Dedifferentiated amniotic fluid mesenchymal stem cell (primary cell): Measurements from ENCODE around the gene ERCC6L2.
A peak's percentile ranks its signal among the peaks of the same experiment; 100 is the strongest.

Experiments used
- DNase-seq: peaks from one replicate; pipeline ENCODE4 v3.0.0-alpha.2; 2016; ENCODE audit errors: extremely low spot score

The ERCC6L2 gene

GRCh38 chr9:95870352-95870751, 5.1 kb upstream of the ERCC6L2 start:
- DNase-seq = no peak

- DNase-seq = no peak
Observed at GRCh38 chr9:95870906-95871305, 4.6 kb upstream of the ERCC6L2 start.

- no peak for DNase-seq
Observed at GRCh38 chr9:95874303-95874988, 1.0 kb upstream of the ERCC6L2 start.

GRCh38 chr9:95874989-95875304, 544 bp upstream of the ERCC6L2 start:
- peak; percentile 32 for DNase-seq

GRCh38 chr9:95876138-95876444, 600 bp downstream of the ERCC6L2 start:
- DNase-seq = no peak

- no peak for DNase-seq
Observed at GRCh38 chr9:95876595-95876994, 1.1 kb downstream of the ERCC6L2 start.

DNA sequence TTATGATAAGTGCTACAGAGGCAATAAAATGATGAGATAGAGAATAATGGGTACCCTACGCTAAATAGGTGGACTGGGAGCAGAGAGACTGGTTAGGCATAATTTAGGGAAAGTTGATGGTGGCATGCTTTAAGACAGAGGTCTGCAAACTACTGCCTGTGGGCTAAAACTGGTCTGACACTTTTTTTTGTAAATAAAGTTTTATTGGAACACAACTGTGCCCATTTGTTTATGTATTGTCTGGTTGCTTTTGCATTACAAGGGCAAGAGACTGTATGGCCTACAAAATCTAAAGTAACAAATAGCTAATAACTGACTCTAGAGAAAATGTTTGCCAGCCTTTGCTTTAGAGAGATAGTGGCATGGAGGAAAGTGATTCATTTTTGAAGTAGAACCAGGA, 2.5 kb downstream of the ERCC6L2 start:
- DNase-seq = no peak

GRCh38 chr9:95879591-95879990, 4.1 kb downstream of the ERCC6L2 start:
- no peak for DNase-seq

DNA sequence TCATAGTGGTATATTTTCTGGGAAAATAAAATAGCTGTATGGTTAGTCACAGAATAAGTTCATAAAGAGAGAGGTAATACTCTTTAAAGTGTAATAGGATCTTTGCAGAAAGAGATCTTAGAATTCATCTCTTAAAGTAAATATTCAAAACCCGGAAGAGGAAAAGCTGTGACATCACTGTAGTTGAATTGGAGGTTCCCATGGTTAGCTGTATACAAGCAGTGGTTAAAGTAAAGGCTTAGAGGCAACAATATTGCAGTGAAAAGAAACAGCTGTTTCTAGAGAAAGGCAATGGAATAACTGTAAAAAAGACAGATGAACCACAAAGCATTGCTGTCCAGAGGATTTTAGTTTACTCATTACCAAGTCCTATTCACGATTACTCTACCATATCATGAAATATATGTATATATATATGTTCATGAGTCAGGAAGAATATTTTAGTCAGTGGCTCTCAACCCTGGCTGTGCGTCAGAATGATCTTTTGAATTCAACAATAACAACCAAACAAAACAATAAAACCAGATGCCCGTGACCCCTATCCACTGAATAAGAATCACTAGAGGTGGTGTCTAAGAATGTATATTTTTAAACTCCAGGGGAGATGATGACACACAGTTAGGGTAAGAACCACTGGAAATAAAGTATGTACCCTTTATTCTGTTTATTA, 4.7 kb downstream of the ERCC6L2 start:
- DNase-seq = peak; percentile 88

DNA sequence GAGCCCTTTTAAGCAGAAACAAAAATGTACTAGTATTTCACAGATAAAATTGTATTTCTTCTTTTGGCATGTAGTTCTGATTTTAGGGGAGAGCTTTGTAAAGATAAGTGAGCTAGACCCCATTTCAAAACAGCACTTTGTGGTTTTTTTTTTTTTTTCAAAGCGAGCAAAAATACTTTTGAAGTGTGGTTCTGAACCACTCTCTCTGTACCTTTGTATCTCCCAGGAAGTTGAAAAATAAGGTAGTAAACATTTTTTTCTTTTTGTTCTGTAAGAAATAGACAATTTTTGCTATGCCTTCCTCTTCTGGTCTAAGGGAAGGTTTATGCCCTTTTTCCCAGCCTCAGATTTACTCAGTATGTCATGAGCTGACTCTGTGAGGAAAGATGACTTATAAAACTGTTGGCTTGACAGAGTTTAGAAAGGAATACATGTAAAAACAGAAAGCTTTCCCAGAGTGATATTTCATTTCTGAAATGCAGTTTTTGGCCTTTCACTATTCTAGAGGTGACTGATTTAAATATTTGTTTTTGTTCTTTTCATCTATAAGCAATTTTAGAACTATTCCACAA, 12.5 kb downstream of the ERCC6L2 start:
- DNase-seq = no peak

DNA sequence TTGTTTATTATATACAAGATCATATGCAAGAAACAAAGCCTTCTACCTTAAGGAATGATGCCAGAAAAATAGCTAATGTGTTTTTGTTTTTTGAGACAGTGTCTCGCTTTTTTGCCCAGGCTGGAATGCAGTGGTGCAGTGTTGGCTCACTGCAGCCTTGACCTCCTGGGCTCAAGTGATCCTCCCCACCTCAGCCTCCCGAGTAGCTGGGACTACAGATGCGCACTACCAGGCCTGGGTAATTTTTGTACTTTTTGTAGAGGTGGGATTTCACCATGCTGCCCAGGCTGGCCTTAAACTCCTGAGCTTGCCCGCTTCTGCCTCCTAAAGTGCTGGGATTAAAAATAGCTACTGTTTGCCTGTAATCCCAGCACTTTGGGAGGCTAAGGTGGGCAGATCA, 15.1 kb downstream of the ERCC6L2 start:
- DNase-seq = no peak

DNA sequence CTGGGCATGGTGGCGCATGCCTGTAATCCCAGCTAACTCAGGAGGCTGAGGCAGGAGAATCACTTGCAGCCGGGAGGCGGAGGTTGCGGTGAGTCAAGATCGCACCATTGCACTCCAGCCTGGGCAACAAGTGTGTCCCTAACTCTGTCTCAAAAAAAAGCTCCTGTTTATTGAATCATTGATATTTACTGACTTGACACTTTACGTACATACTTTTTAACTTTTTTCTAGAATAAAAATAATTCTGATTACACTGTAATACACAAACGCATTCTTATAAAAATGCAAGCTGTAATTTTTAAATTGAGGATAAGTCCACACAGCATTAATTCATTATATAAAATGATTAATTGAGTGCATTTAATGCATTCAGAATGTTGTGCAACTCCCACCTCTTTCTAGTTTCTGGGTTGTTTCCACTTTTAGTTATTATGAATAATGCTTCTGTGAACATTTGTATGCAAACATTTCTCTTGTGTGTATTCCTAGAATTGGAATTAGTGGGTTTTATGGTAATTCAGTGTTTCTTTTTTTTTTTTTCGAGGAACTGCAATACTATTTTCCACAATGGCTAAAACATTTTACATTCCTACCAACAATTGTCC, 15.7 kb downstream of the ERCC6L2 start:
- no peak for DNase-seq

DNA sequence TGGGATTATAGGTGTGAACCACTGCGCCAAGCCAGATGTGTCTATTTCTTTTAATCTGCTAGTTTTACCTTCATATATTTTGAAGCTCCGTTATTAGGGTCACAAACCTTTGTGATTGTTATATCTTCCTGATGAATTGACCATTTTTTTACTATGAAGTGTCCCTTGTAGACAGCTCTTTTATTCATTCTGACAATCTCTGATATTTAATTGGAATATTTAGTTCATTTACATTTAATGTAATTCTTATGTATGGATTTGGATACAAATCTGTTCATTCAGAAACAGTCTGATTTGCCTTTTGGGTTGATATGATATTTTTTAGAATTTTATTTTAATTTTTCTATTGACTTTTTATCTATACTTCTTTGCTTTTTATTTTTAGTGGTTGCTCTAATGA, 17.2 kb downstream of the ERCC6L2 start:
- DNase-seq = no peak

DNA sequence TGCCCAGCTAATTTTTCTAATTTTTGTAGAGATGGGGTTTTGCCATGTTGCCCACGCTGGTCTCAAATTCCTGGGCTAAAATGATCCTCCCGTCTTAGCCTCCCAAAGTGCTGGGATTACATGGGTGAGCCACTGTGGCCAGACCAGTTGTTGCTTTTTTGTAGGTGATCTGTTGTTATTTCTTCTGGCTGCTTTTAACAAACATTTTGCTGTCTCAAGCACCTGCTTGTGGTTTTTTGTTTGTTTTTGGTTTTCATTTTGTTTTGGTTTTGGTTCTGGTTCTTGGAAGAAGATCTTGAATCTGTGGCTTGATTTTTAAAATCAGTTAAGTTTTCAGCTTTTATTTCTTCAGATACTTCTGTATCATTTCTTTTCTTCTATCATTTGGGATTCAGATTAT, 21.1 kb downstream of the ERCC6L2 start:
- DNase-seq = no peak

- DNase-seq = no peak
Observed at GRCh38 chr9:95901506-95901905, 26.0 kb downstream of the ERCC6L2 start.

DNA sequence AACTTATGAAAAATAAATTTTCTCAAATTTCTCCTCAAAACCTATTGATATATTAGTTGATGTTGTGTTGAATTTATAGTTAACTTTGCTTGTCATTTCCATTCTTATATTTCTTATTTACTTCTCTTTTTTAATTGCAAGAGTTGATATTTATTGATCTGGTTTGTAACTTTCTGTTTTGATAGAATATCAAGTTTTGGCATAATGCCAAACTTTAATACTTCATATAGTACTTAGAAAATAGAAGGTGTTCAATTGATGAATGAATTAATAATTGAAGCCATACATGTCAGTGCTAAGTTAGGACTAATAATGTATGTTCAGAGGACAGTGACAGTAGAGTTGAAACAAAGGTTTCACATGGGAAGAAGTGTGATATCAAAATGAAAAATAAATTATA, 27.9 kb downstream of the ERCC6L2 start:
- no peak for DNase-seq

DNA sequence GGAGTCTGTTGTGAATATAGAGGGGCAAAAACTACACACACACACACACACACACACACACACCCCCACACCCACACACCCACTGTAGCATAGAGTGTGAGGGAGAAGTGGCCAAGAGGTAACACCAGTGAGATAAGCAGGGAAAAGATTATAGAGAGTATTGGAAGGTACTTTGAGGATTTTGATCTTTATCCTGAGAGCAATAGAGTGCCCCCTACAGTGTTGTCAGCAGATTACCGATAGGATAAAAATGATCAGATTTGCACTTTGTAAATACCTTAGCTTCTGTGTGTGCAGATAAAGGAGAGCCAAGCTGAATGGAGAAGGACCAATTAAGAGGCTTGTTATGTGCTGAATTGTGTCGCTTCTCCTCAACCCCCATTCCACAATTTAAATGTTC, 32.3 kb downstream of the ERCC6L2 start:
- no peak for DNase-seq

GRCh38 chr9:95910023-95910707, 34.7 kb downstream of the ERCC6L2 start:
- no peak for DNase-seq

DNA sequence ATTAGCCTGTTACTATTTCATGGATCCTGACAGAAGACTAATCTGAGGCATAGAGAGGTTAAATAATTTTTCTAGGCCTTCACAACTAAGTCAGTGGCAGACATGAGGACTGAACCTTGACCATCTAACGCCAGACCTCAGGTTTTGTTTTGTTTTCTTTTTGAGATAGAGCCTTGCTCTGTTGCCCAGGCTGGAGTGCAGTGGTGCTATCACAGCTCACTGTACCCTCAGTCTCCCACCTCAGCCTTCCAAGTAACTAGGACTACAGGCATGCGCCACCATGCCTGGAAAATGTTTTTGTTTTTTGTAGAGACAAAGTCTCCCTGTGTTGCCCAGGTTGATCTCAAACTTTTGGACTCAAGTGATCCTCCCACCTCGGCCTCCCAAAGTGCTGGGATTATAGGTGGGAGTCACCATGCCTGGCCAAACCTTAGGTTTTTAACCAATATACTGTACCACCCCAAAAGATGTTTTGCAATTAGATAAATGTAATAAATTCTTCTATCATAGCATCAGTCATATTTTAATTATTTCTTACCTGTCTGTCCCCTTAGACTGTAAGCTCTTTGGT, 35.4 kb downstream of the ERCC6L2 start:
- no peak for DNase-seq

DNA sequence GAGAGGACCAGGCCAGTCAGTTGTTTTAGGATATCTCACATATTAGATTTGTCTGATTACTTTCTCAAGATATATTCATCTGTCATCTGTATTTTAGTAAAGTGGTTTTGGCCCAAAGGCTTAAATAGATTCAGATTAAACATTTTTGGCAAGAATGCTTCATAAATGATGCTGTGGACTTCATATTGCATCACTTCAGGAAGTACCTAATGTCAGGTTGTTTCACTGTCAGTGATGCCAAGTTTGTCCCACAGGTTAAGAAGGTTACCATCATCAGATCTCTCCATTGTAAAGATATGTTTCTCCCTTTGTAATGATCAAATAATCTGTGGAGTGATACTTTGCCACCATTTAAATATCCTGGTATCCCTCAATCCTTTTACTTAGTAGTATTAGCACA, 37.3 kb downstream of the ERCC6L2 start:
- DNase-seq = no peak

- DNase-seq = no peak
Observed at GRCh38 chr9:95920017-95920416, 44.5 kb downstream of the ERCC6L2 start.

DNA sequence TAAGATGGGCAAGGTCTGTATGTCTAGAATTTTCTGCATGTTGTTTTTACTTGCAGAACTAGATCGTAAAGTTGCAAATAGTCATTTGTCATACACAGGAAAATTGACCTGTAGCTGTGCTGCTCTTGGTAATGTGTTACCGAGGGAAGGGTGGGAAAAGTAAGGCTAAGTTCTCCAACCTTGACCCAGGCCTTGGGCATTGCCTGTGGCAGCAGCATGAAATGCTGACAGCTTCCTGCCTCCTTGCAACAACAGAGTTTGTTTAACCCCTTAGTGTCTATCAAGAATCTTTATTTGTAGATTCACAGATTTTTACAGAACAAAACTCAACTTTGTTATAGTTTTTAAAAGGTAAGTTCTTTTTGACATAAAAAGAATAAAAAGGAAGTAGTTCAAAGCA, 48.3 kb downstream of the ERCC6L2 start:
- DNase-seq = no peak
